ENCODE measurements around the gene CENPL.
A peak's percentile ranks its signal among the peaks of the same experiment; 100 is the strongest.
"Not testable (repeated sequence)": the region's sequence is repeated elsewhere in the genome, so short reads cannot be mapped to it uniquely, and the experiment has no call there.

The CENPL gene, protein sequence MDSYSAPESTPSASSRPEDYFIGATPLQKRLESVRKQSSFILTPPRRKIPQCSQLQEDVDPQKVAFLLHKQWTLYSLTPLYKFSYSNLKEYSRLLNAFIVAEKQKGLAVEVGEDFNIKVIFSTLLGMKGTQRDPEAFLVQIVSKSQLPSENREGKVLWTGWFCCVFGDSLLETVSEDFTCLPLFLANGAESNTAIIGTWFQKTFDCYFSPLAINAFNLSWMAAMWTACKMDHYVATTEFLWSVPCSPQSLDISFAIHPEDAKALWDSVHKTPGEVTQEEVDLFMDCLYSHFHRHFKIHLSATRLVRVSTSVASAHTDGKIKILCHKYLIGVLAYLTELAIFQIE

GRCh38 chr1:173824315-173825081 lies at the start of gene CENPL, which contains the start of gene DARS2:
CENPL (minus strand) TSS chr1:173824883; CDS start chr1:173811299, 13,584 bp downstream.
DARS2 (plus strand) TSS chr1:173824673; CDS start chr1:173825230, 557 bp downstream.
- peak; percentile 65 to 98 (median 93) for DNase-seq

DNA sequence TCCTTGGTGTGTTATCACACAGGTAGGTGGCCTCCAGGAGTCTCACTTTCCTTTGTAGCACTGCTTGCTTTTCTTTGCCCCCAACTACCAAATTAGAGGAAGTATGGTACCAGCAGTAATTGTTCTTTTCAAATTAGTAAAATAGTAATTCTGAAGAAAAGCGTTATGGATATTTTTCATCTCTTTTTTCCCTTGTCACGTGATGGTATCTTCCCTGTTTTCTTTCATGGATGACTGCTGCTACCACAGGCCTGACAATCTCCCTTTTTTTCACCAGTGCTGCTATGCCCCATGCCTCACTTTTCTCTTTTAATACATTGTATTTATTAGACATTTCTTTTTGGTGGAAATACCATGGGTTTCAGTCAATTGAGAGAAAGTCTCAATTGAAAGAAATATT lies 46.8 kb upstream of the CENPL start:
- DNase-seq, result no peak

DNA sequence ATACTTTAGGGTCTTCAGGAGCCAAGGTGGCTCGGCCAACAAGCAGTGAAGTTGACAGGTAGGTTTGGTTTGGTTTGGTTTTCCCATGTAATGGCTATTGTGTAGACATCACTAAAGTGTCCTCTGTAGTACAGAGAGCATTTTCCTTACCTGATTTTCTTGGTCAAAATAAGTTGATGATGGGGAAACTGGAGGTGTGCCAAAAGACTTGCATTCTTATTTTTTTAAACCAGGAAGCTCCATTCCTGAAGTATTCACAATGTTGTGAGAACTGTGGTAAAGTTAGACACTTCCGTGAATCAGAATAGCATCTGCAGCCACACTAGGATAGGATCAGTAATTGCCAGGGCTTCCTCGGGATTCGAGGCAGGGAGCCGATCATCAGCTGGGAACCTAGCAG lies 46.4 kb upstream of the CENPL start:
- peak in 1 of 51 donors; percentile 3 for DNase-seq

- peak in 27 of 51 donors; percentile 3 to 66 (median 25) for DNase-seq
These were observed 45.8 kb upstream of the CENPL start for GRCh38 chr1:173870252-173871075.

- no peak for DNase-seq
These were observed 44.3 kb upstream of the CENPL start for GRCh38 chr1:173869021-173869359.

GRCh38 chr1:173868266-173869020 lies 43.8 kb upstream of the CENPL start, which contains the start of gene ZBTB37:
ZBTB37 (plus strand) TSS chr1:173868380; CDS start chr1:173870226, 1,846 bp downstream.
- DNase-seq, result peak in 36 of 51 donors; percentile 32 to 93 (median 77)

DNA sequence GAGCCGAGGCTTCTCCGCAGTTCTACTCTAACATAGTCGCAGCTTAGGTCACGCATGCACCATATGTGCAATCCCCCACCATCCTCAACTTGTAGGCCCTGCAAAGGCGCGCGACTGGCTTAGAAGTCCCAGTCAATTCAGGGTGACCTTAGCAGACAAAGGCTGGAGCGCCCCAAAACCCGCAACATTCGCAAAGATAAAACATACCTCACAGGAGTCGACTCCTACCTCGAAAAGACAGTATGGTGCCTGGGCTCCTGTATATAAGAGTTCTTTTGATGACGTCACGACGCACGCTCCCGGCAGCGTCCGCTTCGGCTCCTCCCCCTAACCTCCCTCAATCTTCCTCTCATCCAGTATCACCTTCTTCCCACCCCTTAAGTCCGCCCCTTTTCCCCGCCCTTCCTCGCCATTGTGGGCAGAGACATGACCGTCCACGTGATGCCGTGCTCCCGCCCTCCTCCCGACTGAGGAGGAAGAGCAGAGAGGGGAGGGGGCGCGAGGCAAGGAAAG lies 43.1 kb upstream of the CENPL start, which contains the start of gene GAS5:
Gene GAS5, minus strand, starts transcription at position 237 of the 513 bp plus-strand sequence.
- peak in 48 of 51 donors; percentile 71 to 99 (median 97) for DNase-seq

GRCh38 chr1:173867141-173867752 lies 42.6 kb upstream of the CENPL start:
- peak in 14 of 51 donors; percentile 6 to 76 (median 46) for DNase-seq

- peak in 1 of 51 donors; percentile 39 for DNase-seq
These were observed 41.9 kb upstream of the CENPL start for GRCh38 chr1:173866413-173867115.

- DNase-seq, result no peak
These were observed 40.9 kb upstream of the CENPL start for GRCh38 chr1:173865468-173866164.

DNA sequence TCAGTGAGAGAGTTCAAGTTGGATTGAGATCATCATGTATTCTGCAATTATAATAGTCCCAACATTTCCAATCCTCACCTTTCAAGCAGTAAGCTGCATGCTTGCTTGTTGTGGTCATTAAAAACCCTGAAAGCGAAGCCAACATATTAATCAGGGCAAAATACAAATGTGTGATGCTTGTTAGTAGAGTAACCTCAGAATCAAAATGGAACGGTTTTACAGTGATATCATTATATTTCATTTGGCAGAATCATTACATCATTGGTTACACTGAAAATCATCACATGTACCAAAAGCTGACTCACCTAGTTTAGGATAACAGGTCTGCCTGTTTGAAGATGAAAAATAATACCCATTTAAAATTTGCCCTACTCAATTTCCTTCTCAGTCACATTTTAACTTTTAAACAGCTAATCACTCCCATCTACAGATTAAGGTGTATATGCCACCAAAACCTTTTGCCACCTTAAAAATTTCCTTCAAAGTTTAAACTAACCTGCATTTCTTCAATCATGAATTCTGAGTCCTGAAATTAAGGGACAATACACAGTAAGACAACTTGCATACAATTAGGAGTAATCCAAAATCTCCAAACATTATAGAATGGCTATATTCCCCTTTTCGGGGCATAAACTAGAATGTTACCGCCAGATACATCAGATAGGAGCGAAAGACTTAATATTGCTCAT lies 39.6 kb upstream of the CENPL start:
- DNase-seq, result no peak

DNA sequence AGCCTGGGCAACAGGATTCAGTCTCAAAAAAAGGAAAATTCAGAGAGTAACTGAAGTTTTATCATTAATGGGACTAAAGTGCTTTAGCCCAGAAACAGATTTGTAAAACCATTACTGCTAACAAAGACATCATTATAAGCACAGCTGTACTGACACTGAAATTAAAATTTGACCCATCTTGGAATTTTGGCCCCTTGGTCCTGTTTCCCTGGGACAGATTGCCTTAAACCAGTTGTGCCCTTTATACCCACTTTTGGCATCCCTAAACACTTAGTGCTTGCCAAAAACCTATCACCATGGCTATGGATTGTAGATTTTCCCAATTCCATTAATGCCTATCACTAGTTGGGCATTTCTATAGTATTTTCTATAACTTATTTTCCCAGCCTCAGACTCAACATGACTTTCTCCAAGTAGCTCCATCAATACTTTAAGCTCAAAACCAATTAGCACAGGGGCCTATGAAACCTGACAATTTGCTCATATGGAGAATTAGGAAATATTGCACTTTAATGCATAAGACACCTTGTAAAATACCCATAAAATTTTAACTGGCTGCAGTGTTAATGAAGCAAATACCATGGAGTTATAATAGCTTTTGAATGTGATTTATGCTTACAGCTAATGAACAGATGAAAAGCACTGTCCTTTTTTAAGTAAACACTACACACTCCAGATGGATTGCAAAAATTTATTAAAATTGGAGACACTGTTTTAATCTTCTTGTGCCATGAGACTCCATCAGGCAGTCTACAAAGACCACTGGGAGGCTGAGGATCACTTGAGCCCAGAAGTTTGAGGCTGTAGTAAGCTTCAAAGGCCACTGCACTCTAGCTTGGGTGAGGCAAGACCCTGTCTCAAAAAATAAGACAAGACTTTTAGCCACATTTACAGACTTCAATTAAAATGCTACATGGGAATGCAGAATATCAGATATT lies 38.8 kb upstream of the CENPL start:
- no peak for DNase-seq

- DNase-seq, result no peak
These were observed 38.1 kb upstream of the CENPL start for GRCh38 chr1:173862769-173863223.

DNA sequence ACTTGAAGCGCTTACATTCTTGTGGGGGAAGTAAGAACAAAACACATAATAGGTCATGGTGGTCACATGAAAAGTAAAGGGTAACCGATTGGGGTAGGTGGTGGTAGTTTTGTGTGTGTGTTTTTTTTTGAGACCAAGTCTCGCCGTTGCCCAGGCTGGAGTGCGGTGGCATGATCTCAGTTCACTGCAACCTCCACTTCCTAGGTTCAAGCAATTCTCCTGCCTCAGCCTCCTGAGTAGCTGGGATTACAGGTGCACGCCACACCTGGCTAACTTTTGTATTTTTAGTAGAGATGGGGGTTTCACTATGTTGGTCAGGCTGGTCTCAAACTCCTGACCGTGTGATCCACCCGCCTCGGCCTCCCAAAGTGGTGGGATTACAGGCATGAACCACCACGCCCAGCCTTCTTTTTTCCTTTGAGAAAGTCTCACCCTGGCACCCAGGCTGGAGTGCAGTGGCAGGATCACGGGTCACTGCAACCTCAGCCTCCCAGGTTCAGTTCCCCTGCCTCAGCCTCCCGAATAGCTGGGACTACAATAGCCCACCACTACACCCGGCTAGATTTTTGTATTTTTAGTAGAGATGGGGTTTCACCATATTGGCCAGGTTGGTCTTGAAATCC lies 37.6 kb upstream of the CENPL start:
- DNase-seq, result not testable (repeated sequence)

DNA sequence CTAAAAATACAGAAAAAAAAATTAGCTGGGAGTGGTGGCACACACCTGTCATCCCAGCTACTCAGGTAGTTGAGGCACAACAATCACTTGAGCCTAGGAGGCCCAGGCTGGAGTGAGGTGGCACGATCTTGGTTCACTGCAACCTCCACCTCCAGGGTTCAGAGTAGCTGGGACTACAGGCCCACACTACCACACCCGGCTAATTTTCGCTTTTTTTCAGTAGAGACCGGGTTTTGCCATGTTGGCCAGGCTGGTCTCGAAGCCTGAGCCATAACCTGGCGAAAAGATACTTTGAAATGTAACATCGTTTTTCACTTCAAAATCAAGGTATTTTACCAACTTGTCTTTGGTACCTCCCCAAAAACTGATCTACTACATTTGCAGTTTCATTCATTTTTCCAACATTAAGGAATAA lies 37.1 kb upstream of the CENPL start:
- DNase-seq, result no peak

- DNase-seq, result no peak
These were observed 35.4 kb upstream of the CENPL start for GRCh38 chr1:173860065-173860464.

Data from hypothalamus (tissue), 51 donors.